PC-9 (cell line): ENCODE measurements around the gene PRRX2.

ENCODE experiments used
- EZH2 ChIP-seq: fragments of 200-600 bp; sonication (generic); IDR thresholded peaks from 2 replicates; pipeline ENCODE4 v1.8.0; 2017; ENCODE audit warnings: antibody characterized with exemption, low read depth
- TF ChIP-seq, protein P1 (sequence below): fragments of 200-600 bp; sonication (generic); conservative IDR thresholded peaks from 2 replicates; pipeline ENCODE4 v1.6.1; 2017; ENCODE audit warnings: mixed run types, antibody characterized with exemption, mild to moderate bottlenecking, moderate library complexity

DNA sequence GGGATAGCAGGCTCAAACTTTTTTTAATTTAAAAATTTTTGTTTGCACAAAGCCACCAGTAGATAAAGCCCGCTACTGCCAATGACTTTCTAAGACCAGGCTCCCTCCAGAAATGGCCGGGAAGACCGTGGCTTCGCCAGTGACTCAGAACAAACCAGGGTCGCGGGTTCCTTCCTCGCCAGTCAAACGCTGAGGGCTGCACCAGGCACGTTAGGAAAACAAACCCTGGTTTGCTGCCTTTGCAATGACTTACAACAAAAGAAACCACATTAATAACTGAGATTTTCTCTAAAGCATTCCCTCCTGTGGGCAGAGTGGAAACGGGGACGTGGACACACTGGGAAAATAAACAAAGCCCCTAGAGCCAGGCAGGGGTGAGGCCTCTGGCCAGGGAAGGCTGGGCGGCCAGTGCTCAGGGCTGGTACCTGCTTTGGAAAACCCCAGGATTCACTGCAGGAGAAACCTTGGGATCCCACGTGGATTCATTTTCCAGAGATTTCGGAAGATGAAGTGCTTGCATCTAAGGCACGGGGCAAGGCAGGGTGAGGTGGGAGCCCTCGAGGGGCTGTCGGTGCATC, 3.8 kb downstream of the PRRX2 start:
- TF ChIP-seq, protein P1, sequence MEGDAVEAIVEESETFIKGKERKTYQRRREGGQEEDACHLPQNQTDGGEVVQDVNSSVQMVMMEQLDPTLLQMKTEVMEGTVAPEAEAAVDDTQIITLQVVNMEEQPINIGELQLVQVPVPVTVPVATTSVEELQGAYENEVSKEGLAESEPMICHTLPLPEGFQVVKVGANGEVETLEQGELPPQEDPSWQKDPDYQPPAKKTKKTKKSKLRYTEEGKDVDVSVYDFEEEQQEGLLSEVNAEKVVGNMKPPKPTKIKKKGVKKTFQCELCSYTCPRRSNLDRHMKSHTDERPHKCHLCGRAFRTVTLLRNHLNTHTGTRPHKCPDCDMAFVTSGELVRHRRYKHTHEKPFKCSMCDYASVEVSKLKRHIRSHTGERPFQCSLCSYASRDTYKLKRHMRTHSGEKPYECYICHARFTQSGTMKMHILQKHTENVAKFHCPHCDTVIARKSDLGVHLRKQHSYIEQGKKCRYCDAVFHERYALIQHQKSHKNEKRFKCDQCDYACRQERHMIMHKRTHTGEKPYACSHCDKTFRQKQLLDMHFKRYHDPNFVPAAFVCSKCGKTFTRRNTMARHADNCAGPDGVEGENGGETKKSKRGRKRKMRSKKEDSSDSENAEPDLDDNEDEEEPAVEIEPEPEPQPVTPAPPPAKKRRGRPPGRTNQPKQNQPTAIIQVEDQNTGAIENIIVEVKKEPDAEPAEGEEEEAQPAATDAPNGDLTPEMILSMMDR = no peak
- TF ChIP-seq EZH2 = no peak
